HG03575 (cell line): ENCODE results near the gene THAP5.
"Not testable (repeated sequence)": the region's sequence is repeated elsewhere in the genome, so short reads cannot be mapped to it uniquely, and the experiment has no call there.

Experiments used
- ATAC-seq: cut with Tn5 transposase; IDR thresholded peaks from one replicate; pipeline ENCODE4 v1.9.1; 2021; ENCODE audit not compliant: unreplicated experiment, insufficient number of reproducible peaks, low FRiP score; ENCODE audit errors: extremely low read depth

Gene THAP5

GRCh38 chr7:108586274-108586710, 16.8 kb upstream of the THAP5 start:
- no peak for ATAC-seq

GRCh38 chr7:108585843-108586242, 16.3 kb upstream of the THAP5 start:
- ATAC-seq, result no peak

- ATAC-seq, result no peak
These were observed 14.7 kb upstream of the THAP5 start for GRCh38 chr7:108584211-108584610.

GRCh38 chr7:108581655-108582491, 12.4 kb upstream of the THAP5 start:
- ATAC-seq, result no peak

- ATAC-seq, result no peak
These were observed 10.8 kb upstream of the THAP5 start for GRCh38 chr7:108580298-108580697.

- ATAC-seq, result no peak
These were observed 9.4 kb upstream of the THAP5 start for GRCh38 chr7:108578937-108579336.

GRCh38 chr7:108576116-108576515, 6.6 kb upstream of the THAP5 start:
- ATAC-seq, result no peak

GRCh38 chr7:108575156-108575555, 5.7 kb upstream of the THAP5 start:
- ATAC-seq, result no peak

GRCh38 chr7:108572480-108572879, 3.0 kb upstream of the THAP5 start:
- ATAC-seq, result no peak

- no peak for ATAC-seq
These were observed 745 bp upstream of the THAP5 start for GRCh38 chr7:108570146-108570755.

GRCh38 chr7:108568801-108569380, 615 bp downstream of the THAP5 start:
- no peak for ATAC-seq

GRCh38 chr7:108565987-108566386, 3.5 kb downstream of the THAP5 start:
- no peak for ATAC-seq

GRCh38 chr7:108561047-108561619, 8.4 kb downstream of the THAP5 start:
- no peak for ATAC-seq

GRCh38 chr7:108559253-108559652, 10.3 kb downstream of the THAP5 start:
- no peak for ATAC-seq

GRCh38 chr7:108557617-108558016, 11.9 kb downstream of the THAP5 start:
- no peak for ATAC-seq

GRCh38 chr7:108557191-108557590, 12.3 kb downstream of the THAP5 start:
- no peak for ATAC-seq

GRCh38 chr7:108556665-108557064, 12.8 kb downstream of the THAP5 start:
- ATAC-seq, result not testable (repeated sequence)

- not testable (repeated sequence) for ATAC-seq
These were observed 21.2 kb downstream of the THAP5 start for GRCh38 chr7:108548141-108548896.

- no peak for ATAC-seq
These were observed 28.0 kb downstream of the THAP5 start for GRCh38 chr7:108541478-108541877.
